Activated CD4-positive, alpha-beta memory T cell treated with anti-CD3 and anti-CD28 coated beads, Interleukin-2, amount 10 ng/mL, durations not matched to agents 7 days and 5 days (primary cell): ENCODE data around the gene ZBTB2. TPM values are rescaled to one million over a fixed set of nuclear protein-coding genes. Genes with fewer than 3 reads are reported as not detected.
"Not testable (repeated sequence)": the region's sequence is repeated elsewhere in the genome, so short reads cannot be mapped to it uniquely, and the experiment has no call there.

ENCODE experiments used
- CTCF ChIA-PET: fragments of 350-600 bp; sonication (Branson Sonifier 250); formaldehyde crosslinking; loops from one replicate; lab custom pipeline; 2021; ENCODE audit warnings: antibody characterized with exemption, inconsistent platforms; lab: Charles Lee
- POLR2A ChIA-PET: fragments of 350-600 bp; sonication (Branson Sonifier 250); formaldehyde crosslinking; loops from one replicate; lab custom pipeline; 2021; ENCODE audit warnings: antibody characterized with exemption; lab: Charles Lee
- DNase-seq: peaks from one replicate; pipeline ENCODE4 v3.0.0-alpha.2; 2020
- H3K27ac Mint-ChIP-seq: one replicate; pipeline ENCODE4 v1.8.0; 2021; ENCODE audit warnings: mild to moderate bottlenecking, mixed read lengths
- H3K27me3 Mint-ChIP-seq: one replicate; pipeline ENCODE4 v1.8.0; 2021; ENCODE audit warnings: mixed read lengths
- H3K36me3 Mint-ChIP-seq: one replicate; pipeline ENCODE4 v1.8.0; 2021; ENCODE audit warnings: low read depth, mixed read lengths
- H3K4me1 Mint-ChIP-seq: one replicate; pipeline ENCODE4 v1.8.0; 2021; ENCODE audit warnings: mixed read lengths
- H3K4me3 Mint-ChIP-seq: one replicate; pipeline ENCODE4 v1.8.0; 2021; ENCODE audit warnings: mild to moderate bottlenecking, mixed read lengths
- H3K9me3 Mint-ChIP-seq: one replicate; pipeline ENCODE4 v1.8.0; 2021; ENCODE audit warnings: mixed read lengths
- total RNA-seq, 2 experiments: library from RNA; stranded (reverse); gene quantifications; one replicate each; pipeline ENCODE4 v1.2.3, GENCODE V29; 2021

ZBTB2 gene
- total RNA-seq, 2 experiments from 2014 or later, result 23.5 to 23.8 TPM

DNA sequence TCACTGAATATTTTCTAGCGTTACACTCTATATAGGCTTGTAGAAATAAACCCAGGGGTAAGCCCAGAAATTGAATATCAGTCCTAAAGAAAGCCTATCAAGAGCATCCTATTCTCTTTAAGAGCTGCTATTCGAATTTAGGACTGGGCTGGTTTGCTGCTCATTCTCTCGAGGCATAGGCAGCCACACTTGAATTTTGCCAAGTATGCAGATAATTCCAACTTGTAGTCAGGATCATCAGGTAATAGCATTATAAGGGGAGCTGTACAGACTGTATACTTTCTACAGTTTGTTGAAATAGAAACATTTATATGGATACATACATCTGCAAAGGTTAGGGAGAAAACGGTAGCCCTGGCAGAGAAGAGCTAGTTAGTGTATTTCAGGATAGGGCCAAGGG lies 2.1 kb upstream of the ZBTB2 start:
- POLR2A ChIA-PET, result interaction anchor here (1.0 to 10.6 kb wide), 3 partner anchors 18 to 59 kb away, joined by 3 to 247 read pairs (median 66); partner anchors contain the start of gene RMND1
- H3K4me3 Mint-ChIP-seq, result peak overlapping the region; percentile 98
- H3K4me1 Mint-ChIP-seq, result peaks cover 61% of the 10 kb centered on the region
- DNase-seq, result no peak
- peaks cover 38% of the 10 kb centered on the region for H3K36me3 Mint-ChIP-seq
- no peaks in the 10 kb centered on the region for H3K9me3 Mint-ChIP-seq
- CTCF ChIA-PET, result interaction anchor here (0.9 to 3.7 kb wide), 3 partner anchors 9 to 47 kb away, joined by 3 to 22 read pairs (median 3); no protein-coding TSS in a partner anchor
- H3K27me3 Mint-ChIP-seq, result no peaks in the 10 kb centered on the region
- H3K27ac Mint-ChIP-seq, result peak overlapping the region; percentile 99

DNA sequence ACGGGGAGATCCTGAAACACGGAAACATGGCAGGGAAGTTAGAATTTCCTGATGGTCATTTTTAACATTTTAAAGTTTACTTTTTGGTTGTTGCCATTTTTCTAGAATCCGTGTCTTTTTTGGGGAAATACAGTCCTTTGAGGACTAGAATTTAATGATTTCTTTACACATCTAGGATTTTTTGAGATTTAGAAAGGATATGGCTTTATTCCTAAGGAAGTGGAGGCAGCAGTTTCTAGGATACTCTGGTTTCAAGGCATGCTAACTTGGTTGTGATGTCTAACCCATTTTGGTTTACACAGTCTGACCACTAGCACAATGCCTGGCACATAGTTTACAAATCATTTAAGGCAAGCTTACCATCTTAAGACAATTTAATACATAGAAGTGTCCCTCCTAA lies 1.1 kb upstream of the ZBTB2 start:
- peak overlapping the region; percentile 98 for H3K4me3 Mint-ChIP-seq
- no peaks in the 10 kb centered on the region for H3K9me3 Mint-ChIP-seq
- no peaks in the 10 kb centered on the region for H3K27me3 Mint-ChIP-seq
- ChIA-PET POLR2A (interaction anchor here (6.9 to 10.6 kb wide), 2 partner anchors 17 to 60 kb away, joined by 66 to 247 read pairs; partner anchors contain the start of gene RMND1), CTCF (interaction anchor here (0.9 to 1.4 kb wide), 2 partner anchors 10 to 48 kb away, joined by 3 read pairs; no protein-coding TSS in a partner anchor)
- DNase-seq, result no peak
- H3K27ac Mint-ChIP-seq, result peak overlapping the region; percentile 99
- peaks cover 36% of the 10 kb centered on the region for H3K36me3 Mint-ChIP-seq
- H3K4me1 Mint-ChIP-seq, result peaks cover 63% of the 10 kb centered on the region

DNA sequence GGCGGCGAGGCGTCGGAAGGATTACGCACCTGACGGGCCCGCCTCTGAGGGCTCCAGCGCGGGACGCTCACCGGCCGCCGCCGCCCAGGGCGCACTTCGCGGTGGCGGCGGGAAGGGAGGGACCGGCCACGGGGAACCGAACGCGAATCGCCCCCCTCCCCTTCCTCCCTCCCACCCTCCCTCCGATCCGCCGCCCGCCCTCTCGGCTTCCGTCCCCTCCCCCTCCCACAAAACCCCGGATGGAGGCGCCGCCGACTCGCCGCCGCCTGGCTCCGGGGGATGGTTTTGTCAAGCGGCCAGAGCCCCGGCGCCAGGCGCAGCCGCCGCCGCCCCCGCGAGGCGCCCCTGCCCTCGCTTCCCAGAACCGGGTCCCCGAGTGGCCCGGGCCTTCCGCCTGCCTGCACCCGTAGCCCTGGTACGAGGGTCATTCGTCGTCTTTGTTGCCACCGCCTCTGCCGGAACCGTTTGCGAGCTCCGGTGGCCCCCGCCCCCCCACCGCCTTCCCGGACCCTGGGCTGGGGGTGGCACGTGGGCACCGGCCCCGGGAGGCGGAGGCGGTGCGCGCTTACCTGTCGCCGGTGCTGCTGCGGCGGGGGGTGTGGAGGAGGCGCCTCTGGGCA lies 398 bp downstream of the ZBTB2 start:
- CTCF ChIA-PET, result interaction anchor here (0.9 to 3.3 kb wide), 7 partner anchors 11 to 499 kb away, joined by 3 to 19 read pairs (median 8); partner anchors contain the start of gene RMND1
- H3K27me3 Mint-ChIP-seq, result no peaks in the 10 kb centered on the region
- DNase-seq, result peak; percentile 85
- H3K27ac Mint-ChIP-seq, result peak overlapping the region; percentile 99
- POLR2A ChIA-PET, result interaction anchor here (0.6 to 10.6 kb wide), 10 partner anchors 9 to 1611 kb away, joined by 3 to 247 read pairs (median 6); partner anchors contain the start of genes MTRF1L and RMND1
- H3K4me3 Mint-ChIP-seq, result peak overlapping the region; percentile 98
- H3K36me3 Mint-ChIP-seq, result peaks cover 35% of the 10 kb centered on the region
- H3K9me3 Mint-ChIP-seq, result no peaks in the 10 kb centered on the region
- peaks cover 62% of the 10 kb centered on the region for H3K4me1 Mint-ChIP-seq

DNA sequence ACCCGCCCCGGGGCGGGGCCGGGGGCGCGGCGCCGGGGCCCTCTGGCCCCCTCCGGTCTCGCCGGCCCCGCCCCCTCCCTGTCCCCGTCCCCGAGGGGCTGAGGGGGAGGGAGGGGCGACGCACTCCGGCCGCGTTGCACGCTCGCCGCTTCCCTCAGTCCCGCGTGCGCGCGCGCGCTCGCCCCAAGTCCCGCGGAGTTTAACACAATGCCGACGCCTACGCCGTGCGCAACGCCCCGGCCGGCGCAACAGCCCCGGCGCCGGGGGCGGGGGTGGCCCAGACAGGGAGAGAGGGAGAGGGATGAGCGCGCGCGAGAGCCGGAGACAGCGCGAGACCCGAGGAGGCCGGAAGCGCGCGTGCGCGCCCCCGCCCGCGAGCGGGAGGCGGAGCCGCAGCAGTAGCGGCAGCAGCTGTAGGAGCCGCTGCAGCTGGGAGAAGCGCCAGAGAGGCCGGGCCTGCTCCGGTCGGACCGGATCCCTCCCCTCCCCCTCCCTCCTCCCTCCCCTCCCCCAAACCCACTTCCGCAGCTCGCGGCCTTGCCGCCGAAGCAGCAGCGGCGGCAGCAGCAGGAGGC lies 996 bp downstream of the ZBTB2 start:
- Mint-ChIP-seq H3K27me3 (no peaks in the 10 kb centered on the region), H3K27ac (peak overlapping the region; percentile 85), H3K36me3 (peaks cover 36% of the 10 kb centered on the region), H3K4me3 (peak overlapping the region; percentile 64), H3K4me1 (peaks cover 65% of the 10 kb centered on the region), H3K9me3 (no peaks in the 10 kb centered on the region)
- ChIA-PET CTCF (interaction anchor here (0.8 to 3.3 kb wide), 12 partner anchors 11 to 525 kb away, joined by 3 to 19 read pairs (median 4); partner anchors contain the start of genes MTHFD1L and RMND1), POLR2A (interaction anchor here (0.6 to 10.6 kb wide), 13 partner anchors 10 to 1612 kb away, joined by 3 to 247 read pairs (median 6); partner anchors contain the start of genes MTRF1L and RMND1)
- peak; percentile 99 for DNase-seq

DNA sequence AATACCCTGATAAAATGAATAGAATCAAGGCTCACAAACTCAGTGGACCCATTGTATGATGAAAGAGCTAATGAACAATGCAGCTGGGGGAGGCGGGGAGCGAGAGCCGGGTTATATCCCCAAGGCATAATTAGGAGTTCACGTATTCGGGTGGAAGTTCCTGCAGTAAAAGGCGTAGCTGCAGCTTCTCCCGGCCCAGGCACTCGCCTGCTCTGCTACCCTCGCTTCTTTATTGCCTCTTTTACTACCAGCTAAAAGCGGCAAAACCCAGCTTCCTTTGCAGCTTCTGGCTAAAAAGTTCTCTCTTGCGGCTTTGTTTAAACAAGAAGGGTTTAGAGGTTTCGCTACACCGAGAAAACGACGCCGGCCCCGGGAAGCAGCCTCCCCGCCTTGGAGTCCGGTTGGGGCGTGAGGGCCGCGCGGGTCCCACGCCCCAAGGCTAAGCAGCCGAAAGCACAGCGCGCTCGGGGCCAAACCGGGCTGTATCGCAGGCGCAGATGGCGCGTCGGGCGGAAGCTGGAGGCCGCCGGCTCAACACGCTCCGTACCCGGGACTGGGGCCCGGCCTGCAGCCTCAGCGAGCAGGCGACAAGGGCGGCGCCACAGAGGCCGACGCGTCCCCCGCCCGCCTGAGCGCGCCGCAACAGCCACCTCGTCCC lies 1.6 kb downstream of the ZBTB2 start:
- H3K27me3 Mint-ChIP-seq, result no peaks in the 10 kb centered on the region

DNA sequence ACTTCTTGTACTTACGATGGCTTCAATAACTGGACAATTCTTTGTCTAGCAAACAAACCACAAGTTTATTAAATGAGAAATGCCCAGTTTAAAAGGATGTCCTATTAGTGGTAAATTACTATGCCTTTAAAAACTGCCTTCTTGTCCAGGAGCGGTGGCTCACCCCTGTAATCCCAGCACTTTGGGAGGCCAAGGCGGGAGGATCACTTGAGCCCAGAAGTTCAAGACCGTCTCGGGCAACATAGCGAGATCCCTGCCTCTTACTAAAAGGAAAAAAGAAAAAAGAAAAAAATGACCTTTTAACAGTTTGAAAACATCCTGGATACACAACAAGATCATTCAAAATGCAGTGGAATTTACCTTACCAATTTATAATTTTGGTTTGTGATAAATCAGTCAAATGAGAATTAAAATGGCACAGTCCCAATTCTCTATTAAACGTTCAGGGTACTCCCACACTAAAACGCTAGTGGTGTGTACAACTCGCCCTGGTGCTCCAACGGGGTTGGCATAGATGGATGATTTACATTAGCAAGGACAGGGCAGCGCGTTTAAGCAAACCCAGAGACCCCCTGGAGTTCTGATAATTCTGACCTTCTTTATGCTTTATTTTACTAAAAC lies 2.3 kb downstream of the ZBTB2 start:
- no peak for DNase-seq
- no peaks in the 10 kb centered on the region for H3K9me3 Mint-ChIP-seq
- H3K27ac Mint-ChIP-seq, result peak overlapping the region; percentile 99
- ChIA-PET CTCF (interaction anchor here (0.8 to 3.3 kb wide), 10 partner anchors 9 to 498 kb away, joined by 3 to 19 read pairs (median 6); partner anchors contain the start of gene RMND1), POLR2A (interaction anchor here (0.8 to 10.6 kb wide), 9 partner anchors 14 to 1594 kb away, joined by 3 to 247 read pairs (median 6); partner anchors contain the start of gene RMND1)
- H3K4me1 Mint-ChIP-seq, result peaks cover 68% of the 10 kb centered on the region
- peaks cover 41% of the 10 kb centered on the region for H3K36me3 Mint-ChIP-seq
- H3K27me3 Mint-ChIP-seq, result no peaks in the 10 kb centered on the region
- peak overlapping the region; percentile 94 for H3K4me3 Mint-ChIP-seq

More for the DNA sequence above, 1.6 kb downstream of the ZBTB2 start:
- no peak for DNase-seq
- peaks cover 35% of the 10 kb centered on the region for H3K36me3 Mint-ChIP-seq
- H3K9me3 Mint-ChIP-seq, result no peaks in the 10 kb centered on the region
- CTCF ChIA-PET, result interaction anchor here (0.8 to 3.3 kb wide), 11 partner anchors 10 to 524 kb away, joined by 3 to 19 read pairs (median 5); partner anchors contain the start of genes MTHFD1L and RMND1
- peak overlapping the region; percentile 99 for H3K27ac Mint-ChIP-seq
- POLR2A ChIA-PET, result interaction anchor here (0.9 to 10.6 kb wide), 13 partner anchors 10 to 1594 kb away, joined by 3 to 247 read pairs (median 6); partner anchors contain the start of gene RMND1
- H3K4me1 Mint-ChIP-seq, result peaks cover 66% of the 10 kb centered on the region
- peak overlapping the region; percentile 94 for H3K4me3 Mint-ChIP-seq

DNA sequence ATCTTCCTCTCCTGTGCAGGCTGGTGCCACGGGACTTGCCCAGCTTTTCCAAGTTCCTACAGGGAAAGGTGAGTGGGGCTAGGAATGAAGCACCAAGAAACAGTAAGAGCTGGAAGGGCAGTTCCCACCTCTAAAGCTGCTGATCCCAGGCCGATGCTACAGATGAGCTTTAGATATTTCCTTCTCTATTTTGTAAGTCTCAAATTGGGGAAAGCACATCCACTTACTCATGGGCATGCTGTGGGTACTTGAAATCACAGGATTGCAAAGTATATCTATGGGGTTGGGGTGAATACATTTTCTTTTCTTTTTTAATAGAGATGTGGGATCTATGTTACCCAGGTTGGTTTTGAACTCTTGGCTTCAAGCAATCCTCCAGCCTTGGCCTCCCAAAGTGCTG lies 3.1 kb downstream of the ZBTB2 start:
- H3K36me3 Mint-ChIP-seq, result peaks cover 42% of the 10 kb centered on the region
- no peaks in the 10 kb centered on the region for H3K27me3 Mint-ChIP-seq
- no peaks in the 10 kb centered on the region for H3K9me3 Mint-ChIP-seq
- DNase-seq, result no peak
- H3K4me1 Mint-ChIP-seq, result peaks cover 66% of the 10 kb centered on the region
- H3K4me3 Mint-ChIP-seq, result peak overlapping the region; percentile 49
- ChIA-PET POLR2A (interaction anchor here (0.8 to 10.6 kb wide), 3 partner anchors 13 to 64 kb away, joined by 3 to 247 read pairs (median 66); partner anchors contain the start of gene RMND1), CTCF (interaction anchor here (3.3 kb wide), 1 partner anchor 9 kb away, joined by 19 read pairs; no protein-coding TSS in a partner anchor)
- H3K27ac Mint-ChIP-seq, result peak overlapping the region; percentile 99

DNA sequence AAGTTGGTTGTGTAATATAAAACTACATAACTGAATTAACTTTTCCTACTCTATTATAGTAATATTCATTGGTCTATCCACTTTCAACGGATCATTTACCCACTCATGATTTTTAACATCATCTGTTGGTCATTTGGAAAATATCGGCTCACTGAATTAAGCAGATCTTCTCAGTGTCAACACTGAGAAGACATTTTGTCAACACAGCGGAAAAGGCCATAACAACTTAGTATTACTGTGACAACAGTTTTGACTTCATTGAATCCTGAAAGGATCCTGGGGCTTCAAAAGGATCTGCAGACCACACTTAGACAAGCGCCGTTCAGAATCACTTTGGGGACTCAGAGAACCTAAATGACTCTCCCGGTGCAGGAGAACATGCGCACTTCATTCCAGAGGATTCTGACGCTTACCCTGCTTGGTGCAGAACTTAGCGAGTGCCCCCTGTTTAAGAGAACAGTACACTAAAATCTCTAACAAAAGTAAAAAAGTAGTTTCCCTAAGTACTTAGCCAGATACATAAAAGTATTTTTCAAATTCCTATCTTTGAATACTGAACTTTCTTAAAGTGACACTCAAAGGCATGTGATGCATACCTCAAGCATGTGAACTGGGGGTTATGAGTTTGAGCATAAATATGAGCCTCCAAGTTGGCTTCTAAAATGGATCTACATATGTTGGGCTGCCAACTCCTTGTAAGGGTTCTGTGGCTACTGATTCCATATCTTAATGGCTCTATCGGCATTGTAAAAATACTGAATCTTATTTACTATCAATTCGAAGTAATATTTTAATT lies 4.0 kb downstream of the ZBTB2 start:
- ChIA-PET POLR2A (interaction anchor here (6.9 to 10.6 kb wide), 2 partner anchors 12 to 65 kb away, joined by 66 to 247 read pairs; partner anchors contain the start of gene RMND1), CTCF (interaction anchor here (3.3 kb wide), 1 partner anchor 8 kb away, joined by 19 read pairs; no protein-coding TSS in a partner anchor)
- peaks cover 38% of the 10 kb centered on the region for H3K36me3 Mint-ChIP-seq
- no peaks in the 10 kb centered on the region for H3K9me3 Mint-ChIP-seq
- peak overlapping the region; percentile 23 for H3K27ac Mint-ChIP-seq
- H3K4me3 Mint-ChIP-seq, result no peak overlapping the region
- H3K4me1 Mint-ChIP-seq, result peaks cover 59% of the 10 kb centered on the region
- no peak for DNase-seq
- no peaks in the 10 kb centered on the region for H3K27me3 Mint-ChIP-seq

DNA sequence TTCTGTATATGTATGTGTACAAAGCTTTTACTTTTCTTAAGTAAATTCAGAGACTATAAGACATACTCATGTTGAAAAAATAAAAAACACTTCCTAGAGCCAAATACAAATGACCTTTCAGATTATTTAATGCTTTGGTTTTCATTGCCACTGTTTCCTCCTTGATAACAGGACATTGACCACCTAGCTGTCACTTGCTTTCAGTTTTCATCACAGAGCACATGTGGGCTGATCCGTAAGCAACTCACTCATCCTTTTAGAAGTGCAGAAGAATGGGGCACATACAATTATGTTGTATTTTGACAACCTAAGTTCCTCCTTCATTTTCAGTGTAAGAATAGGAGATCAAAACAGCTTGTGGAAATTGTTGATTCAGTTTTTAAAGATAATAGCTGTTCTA lies 6.2 kb downstream of the ZBTB2 start:
- H3K4me3 Mint-ChIP-seq, result peak overlapping the region; percentile 42
- ChIA-PET POLR2A (interaction anchor here (0.8 to 2.8 kb wide), 3 partner anchors 11 to 73 kb away, joined by 3 to 15 read pairs (median 6); no protein-coding TSS in a partner anchor), CTCF (interaction anchor here (1.0 to 1.2 kb wide), 2 partner anchors 11 to 801 kb away, joined by 3 to 5 read pairs; no protein-coding TSS in a partner anchor)
- peak overlapping the region; percentile 76 for H3K27ac Mint-ChIP-seq
- peaks cover 37% of the 10 kb centered on the region for H3K36me3 Mint-ChIP-seq
- peaks cover 68% of the 10 kb centered on the region for H3K4me1 Mint-ChIP-seq
- no peaks in the 10 kb centered on the region for H3K27me3 Mint-ChIP-seq
- no peak for DNase-seq
- no peaks in the 10 kb centered on the region for H3K9me3 Mint-ChIP-seq

DNA sequence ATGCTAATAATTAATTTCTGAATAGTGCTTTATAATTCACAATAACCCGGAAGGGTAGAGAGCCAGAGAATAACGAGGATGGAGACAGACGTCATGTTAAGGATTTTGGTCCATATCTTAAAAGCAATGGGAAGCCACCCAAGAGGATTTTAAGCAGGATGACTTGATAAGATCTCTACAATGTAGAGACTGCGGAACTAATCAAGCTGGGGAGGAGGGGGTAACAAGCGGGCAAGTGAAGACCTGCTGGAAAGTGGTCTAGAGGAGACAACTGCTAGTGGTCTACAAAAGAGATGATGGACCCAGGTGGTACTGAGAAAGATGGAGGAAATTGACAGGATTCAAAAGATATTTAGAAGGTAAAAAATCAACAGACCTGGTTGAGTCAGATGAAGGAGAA lies 7.2 kb downstream of the ZBTB2 start:
- ChIA-PET POLR2A (interaction anchor here (2.8 kb wide), 1 partner anchor 10 kb away, joined by 15 read pairs; no protein-coding TSS in a partner anchor), CTCF (no interaction called here)
- Mint-ChIP-seq H3K36me3 (peaks cover 34% of the 10 kb centered on the region), H3K4me3 (no peak overlapping the region), H3K9me3 (no peaks in the 10 kb centered on the region), H3K4me1 (peaks cover 73% of the 10 kb centered on the region), H3K27ac (peak overlapping the region; percentile 7), H3K27me3 (no peaks in the 10 kb centered on the region)
- DNase-seq, result no peak

DNA sequence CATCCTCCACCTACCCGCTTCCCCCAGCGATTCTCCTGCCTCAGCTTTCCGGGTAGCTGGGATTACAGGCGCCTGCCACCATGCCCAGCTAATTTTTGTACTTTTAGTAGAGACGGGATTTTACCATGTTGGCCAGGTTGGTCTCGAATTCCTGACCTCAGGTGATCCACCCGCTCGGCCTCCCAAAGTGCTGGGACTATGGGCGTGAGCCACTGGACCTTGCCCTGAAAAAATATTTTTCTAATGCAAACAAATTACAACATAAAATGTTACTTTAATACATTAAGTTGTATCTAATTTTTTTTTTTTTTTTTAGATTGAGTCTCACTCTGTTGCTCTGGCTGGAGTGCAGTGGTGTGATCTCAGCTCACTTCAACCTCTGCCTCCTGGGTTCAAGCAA lies 8.7 kb downstream of the ZBTB2 start:
- CTCF ChIA-PET, H3K9me3 Mint-ChIP-seq, DNase-seq, H3K4me3 Mint-ChIP-seq, H3K27me3 Mint-ChIP-seq, H3K27ac Mint-ChIP-seq: not testable (repeated sequence)
- Mint-ChIP-seq H3K4me1 (peaks cover 73% of the 10 kb centered on the region), H3K36me3 (peaks cover 28% of the 10 kb centered on the region)
- POLR2A ChIA-PET, result interaction anchor here (0.9 to 1.0 kb wide), 2 partner anchors 11 to 26 kb away, joined by 3 read pairs; no protein-coding TSS in a partner anchor
